Mucosa of stomach (tissue), 1 donor: Measurements from ENCODE around the gene MFAP2.
"Not testable (repeated sequence)": the region's sequence is repeated elsewhere in the genome, so short reads cannot be mapped to it uniquely, and the experiment has no call there.

ENCODE experiments used
- H3K27me3 ChIP-seq: one replicate; pipeline ENCODE4 v1.7.0; 2013; ENCODE audit warnings: mild to moderate bottlenecking, low read length; ENCODE audit not compliant: control insufficient read depth, insufficient read depth
- H3K36me3 ChIP-seq: one replicate; pipeline ENCODE4 v1.7.0; 2013; ENCODE audit warnings: low read length; ENCODE audit not compliant: control insufficient read depth, insufficient read depth
- H3K4me1 ChIP-seq: one replicate; pipeline ENCODE4 v1.7.0; 2013; ENCODE audit warnings: mild to moderate bottlenecking, low read length; ENCODE audit not compliant: control insufficient read depth, insufficient read depth
- H3K4me3 ChIP-seq: one replicate; pipeline ENCODE4 v1.7.0; 2013; ENCODE audit warnings: low read length
- H3K9ac ChIP-seq: one replicate; pipeline ENCODE4 v1.7.0; 2013; ENCODE audit warnings: mild to moderate bottlenecking, low read length, moderate library complexity
- H3K9me3 ChIP-seq: one replicate; pipeline ENCODE4 v1.7.0; 2013; ENCODE audit warnings: mild to moderate bottlenecking, low read length, moderate library complexity; ENCODE audit not compliant: control insufficient read depth
- donor health status: Pancreatic carcinoma.

Gene MFAP2

GRCh38 chr1:16948282-16948891 lies 32.0 kb downstream of the MFAP2 start:
- Histone ChIP-seq H3K4me1 (peaks cover 11% of the 10 kb centered on the region), H3K9ac (peak overlapping the region; percentile 62)
- not testable (repeated sequence) for H3K27me3 ChIP-seq, H3K4me3 ChIP-seq, H3K36me3 ChIP-seq, H3K9me3 ChIP-seq

GRCh38 chr1:16946646-16947045 lies 33.8 kb downstream of the MFAP2 start:
- H3K36me3 ChIP-seq: no peaks in the 10 kb centered on the region
- H3K27me3 ChIP-seq: no peaks in the 10 kb centered on the region
- H3K4me1 ChIP-seq: peaks cover 11% of the 10 kb centered on the region
- no peak overlapping the region for H3K9ac ChIP-seq
- no peak overlapping the region for H3K4me3 ChIP-seq
- H3K9me3 ChIP-seq: no peaks in the 10 kb centered on the region

GRCh38 chr1:16946185-16946584 lies 34.2 kb downstream of the MFAP2 start:
- not testable (repeated sequence) for H3K27me3 ChIP-seq, H3K4me3 ChIP-seq, H3K36me3 ChIP-seq, H3K9me3 ChIP-seq, H3K9ac ChIP-seq
- H3K4me1 ChIP-seq: peaks cover 11% of the 10 kb centered on the region

GRCh38 chr1:16945512-16945911 lies 34.9 kb downstream of the MFAP2 start:
- H3K4me1 ChIP-seq: peaks cover 11% of the 10 kb centered on the region
- H3K9me3 ChIP-seq, H3K9ac ChIP-seq, H3K27me3 ChIP-seq, H3K4me3 ChIP-seq, H3K36me3 ChIP-seq: not testable (repeated sequence)

- H3K4me1 ChIP-seq: peaks cover 11% of the 10 kb centered on the region
- H3K9me3 ChIP-seq: no peaks in the 10 kb centered on the region
- H3K4me3 ChIP-seq: no peak overlapping the region
- H3K36me3 ChIP-seq: no peaks in the 10 kb centered on the region
- no peak overlapping the region for H3K9ac ChIP-seq
- no peaks in the 10 kb centered on the region for H3K27me3 ChIP-seq
Observed at GRCh38 chr1:16944038-16944437, 36.4 kb downstream of the MFAP2 start.

GRCh38 chr1:16939386-16940180 lies 40.8 kb downstream of the MFAP2 start:
- H3K9me3 ChIP-seq, H3K9ac ChIP-seq, H3K27me3 ChIP-seq, H3K4me1 ChIP-seq, H3K4me3 ChIP-seq, H3K36me3 ChIP-seq: not testable (repeated sequence)

GRCh38 chr1:16938351-16939321 lies 41.8 kb downstream of the MFAP2 start:
- Histone ChIP-seq H3K27me3 (no peaks in the 10 kb centered on the region), H3K4me3 (no peak overlapping the region), H3K4me1 (no peaks in the 10 kb centered on the region), H3K36me3 (no peaks in the 10 kb centered on the region), H3K9me3 (no peaks in the 10 kb centered on the region), H3K9ac (no peak overlapping the region)

GRCh38 chr1:16936580-16936979 lies 43.8 kb downstream of the MFAP2 start:
- H3K4me1 ChIP-seq, H3K27me3 ChIP-seq, H3K9ac ChIP-seq, H3K4me3 ChIP-seq, H3K36me3 ChIP-seq, H3K9me3 ChIP-seq: not testable (repeated sequence)

GRCh38 chr1:16933945-16934344 lies 46.5 kb downstream of the MFAP2 start:
- not testable (repeated sequence) for H3K9ac ChIP-seq, H3K36me3 ChIP-seq, H3K9me3 ChIP-seq, H3K4me1 ChIP-seq, H3K4me3 ChIP-seq, H3K27me3 ChIP-seq

- not testable (repeated sequence) for H3K27me3 ChIP-seq, H3K9ac ChIP-seq, H3K36me3 ChIP-seq, H3K4me3 ChIP-seq, H3K9me3 ChIP-seq, H3K4me1 ChIP-seq
Observed at GRCh38 chr1:16931206-16931934, 49.0 kb downstream of the MFAP2 start.

GRCh38 chr1:16929146-16930041 lies 51.0 kb downstream of the MFAP2 start:
- H3K27me3 ChIP-seq, H3K9ac ChIP-seq, H3K4me1 ChIP-seq, H3K36me3 ChIP-seq, H3K9me3 ChIP-seq, H3K4me3 ChIP-seq: not testable (repeated sequence)
